Uterus (tissue), 4 donors: ENCODE results near the gene PCED1B. TPM values are rescaled to one million over a fixed set of nuclear protein-coding genes. Genes with fewer than 3 reads are reported as not detected.

Source experiments
- DNase-seq, 2 donors: peaks; one replicate each; pipeline ENCODE4 v3.0.0-alpha.2; 2019 to 2020
- H3K27ac ChIP-seq, 2 donors: fragments of 200-600 bp; sonication (generic); 1 replicate in 1 of 2; 2 replicates in 1 of 2; pipeline ENCODE4 v1.5.1; 2016 to 2018
- H3K27me3 ChIP-seq, 2 donors: fragments of 200-600 bp; sonication (generic); one replicate each; pipeline ENCODE4 v1.5.1; 2018 to 2019; ENCODE audit warnings: control low read depth in 1 of 2
- H3K36me3 ChIP-seq, 2 donors: fragments of 200-600 bp; sonication (generic); one replicate each; pipeline ENCODE4 v1.5.1; 2019; ENCODE audit warnings: control low read depth in 1 of 2
- H3K4me1 ChIP-seq, 2 donors: fragments of 200-600 bp; sonication (generic); one replicate each; pipeline ENCODE4 v1.5.1; 2018 to 2019; ENCODE audit warnings: control low read depth in 1 of 2
- H3K4me3 ChIP-seq, 2 donors: fragments of 200-600 bp; sonication (generic); 1 replicate in 1 of 2; 2 replicates in 1 of 2; pipeline ENCODE4 v1.5.1; 2018 to 2019; ENCODE audit warnings: mild to moderate bottlenecking in 1 of 2
- H3K9me3 ChIP-seq, 2 donors: fragments of 200-600 bp; sonication (generic); one replicate each; pipeline ENCODE4 v1.5.1; 2019; ENCODE audit warnings: control low read depth in 1 of 2
- POLR2A ChIP-seq, 2 donors: fragments of 450-650 bp; IDR thresholded peaks; one replicate each; pipeline ENCODE4 v1.6.1; 2016; ENCODE audit warnings: antibody characterized with exemption in 2 of 2, mild to moderate bottlenecking in 1 of 2, moderate library complexity in 1 of 2
- intact Hi-C: fragments of 100-400 bp; cut with DNase I; formaldehyde crosslinking; loops from one replicate; pipeline ENCODE4 v1.15.1; 2023; ENCODE audit warnings: low total_unique reads
- total RNA-seq, 4 donors: library from RNA; depleted of rRNA in 3 of 4; stranded (reverse); fragments of >200 nt in 3 of 4; gene quantifications; one replicate each; pipeline versions ENCODE4 v1.1.0 to v1.2.4, GENCODE V29; 2014 to 2023
- TF ChIP-seq, protein P1 (sequence below), 4 experiments: fragments of 200-600 bp in 2 of 4; fragments of 450-650 bp in 2 of 4; sonication (generic) in 2 of 4; IDR thresholded peaks; one replicate each; pipeline ENCODE4 v1.5.1; 2016 to 2019; ENCODE audit warnings: antibody characterized with exemption in 4 of 4, mild to moderate bottlenecking in 2 of 4, moderate library complexity in 1 of 4
- donor health status: DM: yes; HTN: yes; CAD: no.

Gene PCED1B
- total RNA-seq, 4 donors from 2014 or later = 1.0 to 46.6 (median 13.0) TPM

DNA sequence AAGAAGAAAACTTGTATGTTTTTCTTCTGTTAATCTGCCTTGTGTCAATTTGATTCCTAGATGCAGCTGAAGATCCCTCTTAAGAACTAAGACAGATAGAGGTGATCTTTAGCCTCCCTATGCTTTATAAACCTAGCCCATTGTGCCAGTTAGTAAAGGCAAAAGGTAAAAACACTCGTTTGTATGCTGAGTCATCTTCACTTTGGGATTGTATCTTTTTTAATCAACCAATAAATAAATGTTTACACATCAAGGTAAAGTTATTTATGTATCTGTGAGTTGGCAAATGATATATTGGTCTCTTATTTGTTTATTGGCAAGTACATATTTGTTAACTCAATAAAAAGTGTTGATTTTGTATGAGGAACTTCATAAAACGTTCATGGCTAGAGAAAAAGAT lies 166.2 kb downstream of the PCED1B start:
- Histone ChIP-seq H3K27ac (no peak overlapping the region), H3K27me3 (no peaks in the 10 kb centered on the region), H3K4me1 (no peaks in the 10 kb centered on the region), H3K4me3 (no peak overlapping the region), H3K9me3 (no peaks in the 10 kb centered on the region), H3K36me3 (no peaks in the 10 kb centered on the region)
- no peak for TF ChIP-seq POLR2A (IDR thresholded peaks at IDR 0.05)
- TF ChIP-seq, protein P1, sequence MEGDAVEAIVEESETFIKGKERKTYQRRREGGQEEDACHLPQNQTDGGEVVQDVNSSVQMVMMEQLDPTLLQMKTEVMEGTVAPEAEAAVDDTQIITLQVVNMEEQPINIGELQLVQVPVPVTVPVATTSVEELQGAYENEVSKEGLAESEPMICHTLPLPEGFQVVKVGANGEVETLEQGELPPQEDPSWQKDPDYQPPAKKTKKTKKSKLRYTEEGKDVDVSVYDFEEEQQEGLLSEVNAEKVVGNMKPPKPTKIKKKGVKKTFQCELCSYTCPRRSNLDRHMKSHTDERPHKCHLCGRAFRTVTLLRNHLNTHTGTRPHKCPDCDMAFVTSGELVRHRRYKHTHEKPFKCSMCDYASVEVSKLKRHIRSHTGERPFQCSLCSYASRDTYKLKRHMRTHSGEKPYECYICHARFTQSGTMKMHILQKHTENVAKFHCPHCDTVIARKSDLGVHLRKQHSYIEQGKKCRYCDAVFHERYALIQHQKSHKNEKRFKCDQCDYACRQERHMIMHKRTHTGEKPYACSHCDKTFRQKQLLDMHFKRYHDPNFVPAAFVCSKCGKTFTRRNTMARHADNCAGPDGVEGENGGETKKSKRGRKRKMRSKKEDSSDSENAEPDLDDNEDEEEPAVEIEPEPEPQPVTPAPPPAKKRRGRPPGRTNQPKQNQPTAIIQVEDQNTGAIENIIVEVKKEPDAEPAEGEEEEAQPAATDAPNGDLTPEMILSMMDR (IDR thresholded peaks at IDR 0.05) = no peak
- DNase-seq = no peak
- intact Hi-C loops = no loop called here

DNA sequence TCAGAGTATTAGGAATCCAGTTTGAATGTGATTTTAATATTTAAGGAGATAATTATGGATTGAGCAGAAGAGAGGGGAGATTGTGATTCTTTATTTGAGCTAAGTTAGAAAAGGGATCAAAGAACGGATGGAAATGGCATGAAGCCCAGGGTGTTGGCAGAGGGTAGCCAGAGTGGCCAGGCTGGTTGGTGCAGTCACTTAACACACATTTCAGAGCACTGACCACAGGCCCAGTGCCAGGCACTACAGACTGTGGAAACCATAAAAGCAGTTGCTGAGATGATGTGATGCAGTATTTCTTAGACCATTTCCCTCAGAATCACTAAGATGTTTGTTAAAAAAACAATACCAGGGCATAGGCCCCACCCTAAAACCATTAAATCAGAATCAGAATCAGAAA lies 168.0 kb downstream of the PCED1B start:
- Histone ChIP-seq H3K9me3 (no peaks in the 10 kb centered on the region), H3K4me3 (no peak overlapping the region), H3K4me1 (no peaks in the 10 kb centered on the region), H3K27ac (no peak overlapping the region), H3K27me3 (no peaks in the 10 kb centered on the region), H3K36me3 (no peaks in the 10 kb centered on the region)
- TF ChIP-seq POLR2A (IDR thresholded peaks at IDR 0.05) = no peak
- TF ChIP-seq, protein P1 (IDR thresholded peaks at IDR 0.05) = no peak
- no peak for DNase-seq
- intact Hi-C loops = no loop called here

DNA sequence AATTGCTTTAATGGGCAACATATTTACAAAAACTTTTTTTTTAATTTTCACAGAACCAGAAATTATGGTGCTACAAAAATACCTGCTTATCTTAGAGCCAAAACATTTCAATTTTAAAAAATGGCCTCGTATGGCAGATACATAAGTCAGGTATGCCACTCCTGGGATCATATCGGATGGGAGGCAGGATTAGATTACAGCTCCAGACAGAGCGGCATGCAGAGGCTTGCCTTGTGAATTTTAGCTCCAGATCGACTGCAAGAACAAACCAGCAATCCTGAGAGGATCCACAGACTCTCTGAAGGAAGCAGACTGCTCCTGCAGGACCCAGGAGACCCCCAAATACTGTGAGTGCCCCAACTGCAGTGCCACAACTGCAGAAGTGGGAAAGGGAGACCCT lies 169.7 kb downstream of the PCED1B start:
- no peaks in the 10 kb centered on the region for H3K27me3 ChIP-seq
- H3K4me1 ChIP-seq = no peaks in the 10 kb centered on the region
- H3K4me3 ChIP-seq = no peak overlapping the region
- no peak overlapping the region for H3K27ac ChIP-seq
- no peak for TF ChIP-seq POLR2A (IDR thresholded peaks at IDR 0.05)
- TF ChIP-seq, protein P1 (IDR thresholded peaks at IDR 0.05) = no peak
- no peak for DNase-seq
- no peaks in the 10 kb centered on the region for H3K36me3 ChIP-seq
- intact Hi-C loops = no loop called here
- no peaks in the 10 kb centered on the region for H3K9me3 ChIP-seq

DNA sequence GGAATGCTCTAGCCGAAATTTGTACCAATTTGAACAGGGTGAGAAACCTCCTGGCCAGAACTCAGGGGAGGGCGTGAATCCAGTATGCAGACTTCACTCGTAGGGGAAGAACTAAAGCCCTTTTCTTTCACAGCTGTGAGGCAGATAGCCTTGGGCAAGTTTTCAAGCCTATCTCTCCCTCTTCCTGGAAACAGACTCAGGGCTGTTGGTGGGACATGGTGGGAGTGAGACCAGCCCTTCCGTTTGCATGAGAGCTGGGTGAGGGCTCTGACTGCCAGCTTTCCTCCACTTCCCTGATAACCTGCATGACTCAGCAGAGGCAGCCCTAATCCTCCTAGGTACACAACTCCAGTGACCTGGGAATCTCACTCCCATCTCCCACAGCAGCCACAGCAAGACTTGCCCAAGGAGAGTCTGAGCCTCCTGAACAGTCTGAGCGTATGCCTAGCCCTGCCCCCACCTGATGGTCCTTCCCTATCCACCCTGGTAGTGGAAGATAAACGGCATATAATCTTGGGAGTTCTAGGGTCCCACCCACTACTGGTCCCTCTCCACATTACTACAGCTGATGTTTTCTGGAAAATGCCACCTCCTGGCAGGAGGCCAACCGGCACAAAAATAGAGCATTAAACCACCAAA lies 170.4 kb downstream of the PCED1B start:
- TF ChIP-seq, protein P1 (IDR thresholded peaks at IDR 0.05) = no peak
- TF ChIP-seq POLR2A (IDR thresholded peaks at IDR 0.05) = no peak
- H3K27ac ChIP-seq = no peak overlapping the region
- intact Hi-C loops = no loop called here

DNA sequence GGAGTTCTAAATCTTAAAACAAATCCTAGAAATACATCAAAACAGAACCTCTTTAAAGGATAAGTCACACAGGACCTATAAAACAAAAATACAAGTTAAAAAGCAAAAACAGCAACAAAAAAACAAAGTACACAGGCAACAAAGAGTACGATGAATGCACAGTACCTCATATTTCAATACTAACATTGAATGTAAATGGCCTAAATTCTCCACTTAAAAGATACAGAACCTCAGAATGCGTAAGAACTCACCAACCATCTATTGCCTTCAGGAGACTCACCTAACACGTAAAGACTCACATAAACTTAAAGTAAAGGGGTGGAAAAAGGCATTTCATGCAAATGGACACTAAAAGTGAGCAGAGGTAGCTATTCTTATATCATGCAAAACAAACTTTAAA lies 172.5 kb downstream of the PCED1B start:
- no peaks in the 10 kb centered on the region for H3K36me3 ChIP-seq
- intact Hi-C loops = no loop called here

More for the DNA sequence above, 170.4 kb downstream of the PCED1B start:
- H3K4me3 ChIP-seq = no peak overlapping the region
- H3K4me1 ChIP-seq = no peaks in the 10 kb centered on the region
- H3K9me3 ChIP-seq = no peaks in the 10 kb centered on the region
- no peaks in the 10 kb centered on the region for H3K36me3 ChIP-seq
- DNase-seq = no peak
- H3K27me3 ChIP-seq = no peaks in the 10 kb centered on the region

More for the DNA sequence above, 172.5 kb downstream of the PCED1B start:
- Histone ChIP-seq H3K9me3 (no peaks in the 10 kb centered on the region), H3K4me1 (no peaks in the 10 kb centered on the region), H3K4me3 (no peak overlapping the region), H3K27ac (no peak overlapping the region), H3K27me3 (no peaks in the 10 kb centered on the region)
- DNase-seq = no peak
- TF ChIP-seq POLR2A (IDR thresholded peaks at IDR 0.05) = no peak
- TF ChIP-seq, protein P1 (IDR thresholded peaks at IDR 0.05) = no peak
